Aorta (tissue), 5 donors: ENCODE measurements around the gene RNU1-2. TPM values are rescaled to one million over a fixed set of nuclear protein-coding genes. Genes with fewer than 3 reads are reported as not detected.
A peak's percentile ranks its signal among the peaks of the same experiment; 100 is the strongest.
"Not testable (repeated sequence)": the region's sequence is repeated elsewhere in the genome, so short reads cannot be mapped to it uniquely, and the experiment has no call there.

ENCODE experiments used
- ATAC-seq: fragments of 200-7000 bp; cut with Tn5 transposase; one replicate; pipeline ENCODE4 v1.9.1; 2022; ENCODE audit warnings: moderate library complexity; ENCODE audit not compliant: low FRiP score
- DNase-seq, 2 donors: peaks; one replicate each; pipeline ENCODE4 v3.0.0-alpha.2; 2020
- H3K27ac ChIP-seq, 2 donors: one replicate each; pipeline ENCODE4 v1.5.1; 2013; ENCODE audit warnings: low read length in 2 of 2, mild to moderate bottlenecking in 2 of 2, moderate library complexity in 2 of 2, control low read depth in 1 of 2, inconsistent platforms in 1 of 2, low read depth in 1 of 2
- H3K27me3 ChIP-seq, 2 donors: one replicate each; pipeline ENCODE4 v1.6.1; 2013; ENCODE audit warnings: control low read depth in 1 of 2, low read length in 1 of 2, mild to moderate bottlenecking in 1 of 2, moderate library complexity in 1 of 2; ENCODE audit not compliant: insufficient read depth in 2 of 2, control insufficient read depth in 1 of 2
- H3K36me3 ChIP-seq, 2 donors: one replicate each; pipeline ENCODE4 v1.6.1; 2013; ENCODE audit warnings: control low read depth in 1 of 2, low read length in 1 of 2, mild to moderate bottlenecking in 1 of 2; ENCODE audit not compliant: insufficient read depth in 2 of 2, control insufficient read depth in 1 of 2
- H3K4me1 ChIP-seq, 2 donors: one replicate each; pipeline ENCODE4 v1.6.1; 2013; ENCODE audit warnings: low read length in 2 of 2, control low read depth in 1 of 2, mild to moderate bottlenecking in 1 of 2, moderate library complexity in 1 of 2; ENCODE audit not compliant: insufficient read depth in 2 of 2, control insufficient read depth in 1 of 2
- H3K4me3 ChIP-seq, 2 donors: one replicate each; pipeline ENCODE4 v1.5.1; 2013; ENCODE audit warnings: low read length in 2 of 2, control low read depth in 1 of 2, mild to moderate bottlenecking in 1 of 2
- H3K9me3 ChIP-seq: one replicate; pipeline ENCODE4 v1.6.1; 2013; ENCODE audit warnings: mild to moderate bottlenecking, low read length; ENCODE audit not compliant: control insufficient read depth
- WGBS, 2 donors: extraction: QIAGEN DNeasy Blood & Tissue Kit; methylation state at CpG; one replicate each; pipeline ENCODE4 v1.1.7; 2013; 5-methylcytosine and 5-hydroxymethylcytosine counted together
- intact Hi-C, 2 donors: fragments of 100-400 bp; cut with DNase I; formaldehyde crosslinking; loops; one replicate each; pipeline versions ENCODE4 v1.14.2 to v1.15.0; 2022
- polyA plus RNA-seq, 2 donors: library from polyadenylated mRNA; stranded (reverse); fragments of 200-250 nt; gene quantifications; one replicate each; pipeline ENCODE4 v1.2.3, GENCODE V29; 2013
- total RNA-seq, 2 donors: library from RNA; stranded (reverse); fragmentation: NEBNext Ultra II Directional; extraction: Animal tissue kit (Norgen Biotek cat#: 25700); gene quantifications; one replicate each; pipeline ENCODE4 v1.2.1, GENCODE V29; 2021
- donor health status: healthy with polysubstance abuse.
- donor health status: Bipolar disorder and iron deficiency.
- donor health status: DM: no; HTN: no; CAD: no.
- donor health status: DM: no; HTN: no; CAD: no.
- donor health status: DM: yes; HTN: yes; CAD: no.

RNU1-2 gene
- total and polyA plus RNA-seq, 4 donors = 7,231 to 8,154 TPM; not detected in 2

GRCh38 chr1:16868787-16869186 is 27.0 kb upstream of the RNU1-2 start:
- H3K4me1 ChIP-seq, ATAC-seq, H3K36me3 ChIP-seq, H3K27me3 ChIP-seq, intact Hi-C loops, DNase-seq, H3K27ac ChIP-seq, H3K9me3 ChIP-seq, H3K4me3 ChIP-seq: not testable (repeated sequence)
- 86 to 88% methylated on average over 5 of the region's 6 CpGs for WGBS, 2 donors

DNA sequence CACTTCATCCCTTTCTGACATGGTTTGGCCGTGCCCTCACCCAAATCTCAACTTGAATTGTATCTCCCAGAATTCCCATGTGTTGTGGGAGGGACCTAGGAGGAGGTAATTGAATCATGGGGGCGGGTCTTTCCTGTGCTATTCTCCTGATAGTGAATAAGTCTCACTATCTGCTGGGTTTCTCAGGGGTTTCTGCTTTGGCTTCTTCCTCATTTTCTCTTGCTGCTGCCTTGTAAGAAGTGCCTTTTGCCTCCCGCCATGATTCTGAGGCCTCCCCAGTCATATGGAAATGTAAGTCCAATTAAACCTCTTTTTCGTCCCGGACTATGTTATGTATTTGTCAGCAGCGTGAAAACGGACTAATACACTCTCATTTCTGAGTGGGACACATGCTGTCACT is 25.8 kb upstream of the RNU1-2 start:
- ATAC-seq, DNase-seq, H3K4me1 ChIP-seq, H3K27me3 ChIP-seq, H3K9me3 ChIP-seq, H3K27ac ChIP-seq, intact Hi-C loops, H3K4me3 ChIP-seq, H3K36me3 ChIP-seq: not testable (repeated sequence)
- 77 to 88% methylated on average over 6 of the region's 7 CpGs for WGBS, 2 donors

- H3K4me1 ChIP-seq, intact Hi-C loops, ATAC-seq, DNase-seq, H3K4me3 ChIP-seq, H3K36me3 ChIP-seq, H3K27me3 ChIP-seq, H3K9me3 ChIP-seq, H3K27ac ChIP-seq: not testable (repeated sequence)
- WGBS, 2 donors = 84 to 90% methylated on average over 23 of the region's 23 CpGs
Measured at GRCh38 chr1:16871171-16871570, 24.6 kb upstream of the RNU1-2 start.

DNA sequence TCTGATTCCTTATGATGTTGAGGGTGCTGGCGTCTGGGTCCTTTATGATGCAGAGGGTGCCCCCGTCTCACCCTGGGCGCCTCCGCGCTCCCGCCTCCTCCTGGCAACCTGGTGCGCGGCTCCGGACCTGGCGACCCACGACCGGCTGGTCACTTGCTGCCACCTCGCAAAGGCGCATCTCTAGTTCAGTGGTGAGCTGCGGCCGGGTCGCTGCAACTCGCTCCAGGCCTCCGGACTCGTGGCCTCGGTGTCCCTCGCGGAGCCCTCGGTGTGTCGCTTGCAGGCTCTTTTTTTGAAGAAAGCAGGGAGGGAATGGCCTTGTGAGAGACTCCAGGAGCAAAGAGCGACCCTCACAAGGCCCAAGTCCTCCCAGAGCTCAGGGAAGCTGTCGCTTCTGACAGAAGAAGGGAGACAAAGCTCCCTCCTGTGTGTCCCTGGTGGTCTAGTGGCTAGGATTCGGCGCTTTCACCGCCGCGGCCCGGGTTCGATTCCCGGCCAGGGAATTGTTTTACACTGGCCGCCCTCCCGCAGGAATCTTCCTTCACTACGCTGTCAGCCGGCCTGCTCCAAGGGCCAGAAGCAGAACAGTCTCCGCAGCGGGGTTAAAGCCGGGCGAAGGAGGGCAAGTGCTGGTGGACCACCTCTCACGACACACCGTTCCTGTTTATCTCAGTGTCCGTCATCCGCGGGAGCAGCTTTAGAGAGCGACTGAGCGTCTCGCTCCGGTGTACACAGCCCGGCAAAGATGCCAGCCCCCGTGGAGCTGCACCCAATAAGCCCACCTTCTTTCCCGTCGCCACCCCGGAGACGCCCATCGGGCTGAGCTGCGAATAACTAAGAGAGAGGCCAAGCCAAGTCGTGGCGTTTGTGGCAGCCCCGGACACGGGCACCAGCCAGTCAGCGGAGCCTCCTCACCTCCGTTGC is 23.4 kb upstream of the RNU1-2 start:
- H3K9me3 ChIP-seq, H3K4me3 ChIP-seq, H3K36me3 ChIP-seq, H3K4me1 ChIP-seq, intact Hi-C loops, H3K27me3 ChIP-seq, H3K27ac ChIP-seq: not testable (repeated sequence)
- DNase-seq (peak in 1 of 2 donors; percentile 87), ATAC-seq (peak; percentile 93)
- 25 to 28% methylated on average over 56 to 59 of the region's 66 CpGs for WGBS, 2 donors

DNA sequence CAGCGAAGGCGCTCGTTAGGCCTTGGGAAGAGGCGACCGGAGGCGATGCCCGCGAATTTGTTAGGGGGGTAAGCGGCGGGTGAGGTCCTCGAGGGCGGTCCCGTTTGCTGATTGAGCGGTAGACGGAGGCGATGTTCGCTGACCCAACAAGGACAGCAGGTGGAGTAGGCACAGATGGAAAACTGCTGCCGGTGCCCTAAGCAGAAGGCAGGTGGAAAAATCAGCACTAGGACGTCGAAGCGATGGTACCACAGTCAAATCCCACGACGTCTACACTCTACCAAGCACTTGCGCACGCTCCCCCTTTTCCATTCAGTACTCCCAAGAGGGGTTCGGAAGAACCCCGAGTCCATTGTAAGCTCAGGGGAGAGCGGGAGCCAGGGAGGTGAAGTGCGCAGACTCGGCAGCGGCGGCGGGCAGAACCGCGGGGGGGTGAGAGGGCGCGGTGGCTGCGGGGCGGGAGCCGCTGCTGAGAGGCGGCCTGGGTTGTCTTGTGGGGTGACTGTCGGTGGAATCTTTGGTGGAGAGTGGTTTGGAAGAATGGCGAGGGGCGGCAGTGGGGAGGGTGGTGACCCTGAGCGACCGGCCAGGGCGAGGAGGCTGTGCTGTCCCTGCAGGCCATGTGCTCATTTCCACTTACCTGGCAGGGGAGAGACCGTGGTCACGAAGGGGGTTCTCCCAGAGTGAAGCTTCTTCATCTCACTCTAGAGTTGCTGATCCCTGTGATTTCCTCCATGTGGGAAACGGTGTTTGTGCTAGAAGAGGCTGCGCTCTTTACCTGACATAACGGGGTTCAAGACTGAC is 22.5 kb upstream of the RNU1-2 start:
- H3K36me3 ChIP-seq, H3K4me1 ChIP-seq, H3K9me3 ChIP-seq, ATAC-seq, H3K27ac ChIP-seq, H3K4me3 ChIP-seq, intact Hi-C loops, H3K27me3 ChIP-seq: not testable (repeated sequence)
- 12 to 13% methylated on average over 38 to 40 of the region's 52 CpGs for WGBS, 2 donors
- DNase-seq = peak in 1 of 2 donors; percentile 92

GRCh38 chr1:16874968-16875765 is 20.6 kb upstream of the RNU1-2 start:
- H3K4me1 ChIP-seq, H3K36me3 ChIP-seq, H3K4me3 ChIP-seq, H3K27me3 ChIP-seq, DNase-seq, H3K9me3 ChIP-seq, intact Hi-C loops, ATAC-seq, H3K27ac ChIP-seq: not testable (repeated sequence)
- WGBS, 2 donors = 30 to 34% methylated on average over 31 of the region's 35 CpGs

GRCh38 chr1:16881742-16882141 is 14.0 kb upstream of the RNU1-2 start:
- WGBS, 2 donors = 84 to 91% methylated on average over 1 of the region's 1 CpG
- H3K27ac ChIP-seq, H3K27me3 ChIP-seq, H3K4me1 ChIP-seq, H3K36me3 ChIP-seq, H3K4me3 ChIP-seq, DNase-seq, H3K9me3 ChIP-seq, ATAC-seq, intact Hi-C loops: not testable (repeated sequence)

DNA sequence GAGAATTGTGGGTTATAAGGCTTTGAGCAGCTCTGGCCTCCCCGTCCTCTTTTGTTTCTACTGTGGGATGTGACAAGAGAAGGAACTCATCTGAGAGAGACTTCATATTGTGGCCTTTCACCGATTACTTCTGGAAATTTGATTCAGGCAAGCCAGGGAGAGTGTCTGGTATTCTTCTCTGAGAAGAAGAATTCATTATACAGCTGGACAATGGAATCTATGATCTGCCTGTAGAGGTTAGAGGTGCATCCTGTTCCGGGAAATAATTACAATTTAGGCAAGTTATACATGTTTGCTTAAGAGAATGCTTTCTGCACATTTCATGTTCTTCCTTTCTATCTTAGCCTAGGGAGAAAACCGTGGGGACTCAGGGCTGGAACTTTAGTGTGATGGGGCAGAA is 12.8 kb upstream of the RNU1-2 start:
- Histone ChIP-seq H3K27ac (no peak overlapping the region), H3K4me3 (no peak overlapping the region), H3K9me3 (no peaks in the 10 kb centered on the region), H3K4me1 (no peaks in the 10 kb centered on the region), H3K36me3 (no peaks in the 10 kb centered on the region), H3K27me3 (no peaks in the 10 kb centered on the region)
- ATAC-seq = no peak
- intact Hi-C loops = no loop called here
- DNase-seq = no peak
- 79 to 81% methylated on average over 4 of the region's 4 CpGs for WGBS, 2 donors
